SH-SY5Y (cell line): Measurements from ENCODE around the gene DGKG.

Experiments used
- GATA2 ChIP-seq: IDR thresholded peaks from 2 replicates; pipeline ENCODE4 v1.6.1; 2011; ENCODE audit warnings: mild to moderate bottlenecking, low read depth, low read length
- GATA3 ChIP-seq: IDR thresholded peaks from 2 replicates; pipeline ENCODE4 v1.6.1; 2011; ENCODE audit warnings: low read depth, mild to moderate bottlenecking, low read length, moderate library complexity

- TF ChIP-seq GATA2 (no peak), GATA3 (no peak)
These were observed 49.1 kb upstream of the DGKG start for GRCh38 chr3:186411089-186411488.
